Smooth muscle cell (in vitro differentiated cells): Measurements from ENCODE around the gene XRCC2. TPM values are rescaled to one million over a fixed set of nuclear protein-coding genes. Genes with fewer than 3 reads are reported as not detected.
"Not testable (repeated sequence)": the region's sequence is repeated elsewhere in the genome, so short reads cannot be mapped to it uniquely, and the experiment has no call there.

Source experiments
- DNase-seq: peaks from one replicate; lab custom pipeline; 2025; ENCODE audit not compliant: unreplicated experiment; lab: John Stamatoyannopoulos, UW
- H2AFZ ChIP-seq: fragments of 200-600 bp; sonication (generic); 2 replicates; pipeline ENCODE4 v1.6.0; 2016; ENCODE audit warnings: antibody characterized with exemption, low read depth, mild to moderate bottlenecking
- H3F3A ChIP-seq: fragments of 200-600 bp; sonication (generic); 2 replicates; pipeline ENCODE4 v1.6.0; 2017; ENCODE audit warnings: antibody characterized with exemption, low read depth
- H3K27ac ChIP-seq: fragments of 200-600 bp; sonication (generic); 2 replicates; pipeline ENCODE4 v1.5.1; 2016; ENCODE audit warnings: low read depth, mild to moderate bottlenecking
- H3K27me3 ChIP-seq: fragments of 200-600 bp; sonication (generic); 2 replicates; pipeline ENCODE4 v1.6.1; 2016; ENCODE audit warnings: low read depth, mild to moderate bottlenecking
- H3K36me3 ChIP-seq: fragments of 200-600 bp; sonication (generic); 2 replicates; pipeline ENCODE4 v1.5.1; 2016; ENCODE audit warnings: low read depth
- H3K4me1 ChIP-seq: fragments of 200-600 bp; sonication (generic); 2 replicates; pipeline ENCODE4 v1.5.1; 2016; ENCODE audit warnings: low read depth
- H3K4me2 ChIP-seq: fragments of 200-600 bp; sonication (generic); 2 replicates; pipeline ENCODE4 v1.6.0; 2016; ENCODE audit warnings: mild to moderate bottlenecking
- H3K4me3 ChIP-seq: fragments of 200-600 bp; sonication (generic); 2 replicates; pipeline ENCODE4 v1.5.1; 2016; ENCODE audit warnings: mild to moderate bottlenecking
- H3K79me2 ChIP-seq: fragments of 200-600 bp; sonication (generic); 2 replicates; pipeline ENCODE4 v1.6.0; 2016; ENCODE audit warnings: low read depth, mild to moderate bottlenecking
- H3K9ac ChIP-seq: fragments of 200-600 bp; sonication (generic); 2 replicates; pipeline ENCODE4 v1.6.0; 2016; ENCODE audit warnings: low read depth
- H3K9me3 ChIP-seq: fragments of 200-600 bp; sonication (generic); replicated peaks from 2 replicates; pipeline ENCODE4 v1.5.1; 2016; ENCODE audit warnings: low read depth
- H4K20me1 ChIP-seq: fragments of 200-600 bp; sonication (generic); 2 replicates; pipeline ENCODE4 v1.6.0; 2016; ENCODE audit warnings: low read depth
- CTCF ChIP-seq: fragments of 200-600 bp; sonication (generic); IDR thresholded peaks from 2 replicates; pipeline ENCODE4 v1.5.1; 2017; ENCODE audit warnings: borderline replicate concordance, mild to moderate bottlenecking, antibody characterized with exemption; ENCODE audit not compliant: insufficient read depth, poor library complexity, severe bottlenecking
- WGBS: methylation state at CpG from one replicate; pipeline ENCODE4 v1.1.7; 2016; ENCODE audit warnings: low lambda C conversion rate; 5-methylcytosine and 5-hydroxymethylcytosine counted together
- polyA plus RNA-seq: library from polyadenylated mRNA; unstranded; fragments of >200 nt; fragmentation: Nextera tagmentation; extraction: Ambion mirVana; gene quantifications from 2 replicates; pipeline ENCODE4 v1.2.1, GENCODE V29; 2016
- total RNA-seq: library from RNA; depleted of rRNA; stranded (reverse); fragments of >200 nt; gene quantifications from 2 replicates; pipeline ENCODE4 v1.2.3, GENCODE V29; 2014

XRCC2 gene
- total and polyA plus RNA-seq, 2 experiments from 2014 or later, result 0.72 to 1.8 TPM

GRCh38 chr7:152649220-152649619 is 26.7 kb downstream of the XRCC2 start:
- Histone ChIP-seq H3K4me1 (no peaks in the 10 kb centered on the region), H3K9ac (no peak overlapping the region), H3F3A (no peaks in the 10 kb centered on the region), H3K4me2 (no peak overlapping the region), H3K27me3 (no peaks in the 10 kb centered on the region), H3K4me3 (no peak overlapping the region), H3K27ac (no peak overlapping the region), H3K36me3 (no peaks in the 10 kb centered on the region), H4K20me1 (no peaks in the 10 kb centered on the region), H3K79me2 (no peaks in the 10 kb centered on the region), H2AFZ (no peak overlapping the region), H3K9me3 (no peaks in the 10 kb centered on the region)
- no peak for DNase-seq
- TF ChIP-seq CTCF, result no peak
- WGBS, result 100% methylated on average over 2 of the region's 2 CpGs

- no peak overlapping the region for H2AFZ ChIP-seq
- no peak for DNase-seq
- 100% methylated on average over 3 of the region's 3 CpGs for WGBS
- H3K4me3 ChIP-seq, result no peak overlapping the region
- H3K4me2 ChIP-seq, result no peak overlapping the region
- H3K9ac ChIP-seq, result no peak overlapping the region
- no peak for TF ChIP-seq CTCF
- H4K20me1 ChIP-seq, result no peaks in the 10 kb centered on the region
- H3K36me3 ChIP-seq, result no peaks in the 10 kb centered on the region
- H3K79me2 ChIP-seq, result no peaks in the 10 kb centered on the region
- H3K27ac ChIP-seq, result no peak overlapping the region
- no peaks in the 10 kb centered on the region for H3K4me1 ChIP-seq
- H3K27me3 ChIP-seq, result no peaks in the 10 kb centered on the region
- H3F3A ChIP-seq, result no peaks in the 10 kb centered on the region
- no peaks in the 10 kb centered on the region for H3K9me3 ChIP-seq
Measured at GRCh38 chr7:152647009-152647408, 28.9 kb downstream of the XRCC2 start.

GRCh38 chr7:152646579-152646978 is 29.4 kb downstream of the XRCC2 start:
- not testable (repeated sequence) for H3K9me3 ChIP-seq, H4K20me1 ChIP-seq, H3K79me2 ChIP-seq, H3F3A ChIP-seq, H3K9ac ChIP-seq, H3K4me1 ChIP-seq, H2AFZ ChIP-seq, H3K27me3 ChIP-seq, H3K4me2 ChIP-seq, H3K36me3 ChIP-seq, H3K4me3 ChIP-seq, DNase-seq, H3K27ac ChIP-seq
- over 99% methylated on average over 11 of the region's 11 CpGs for WGBS

- H3K79me2 ChIP-seq, result no peaks in the 10 kb centered on the region
- H2AFZ ChIP-seq, result no peak overlapping the region
- H3K4me3 ChIP-seq, result no peak overlapping the region
- no peak overlapping the region for H3K27ac ChIP-seq
- no peaks in the 10 kb centered on the region for H3K4me1 ChIP-seq
- H3K36me3 ChIP-seq, result no peaks in the 10 kb centered on the region
- WGBS, result 94% methylated on average over 9 of the region's 9 CpGs
- no peaks in the 10 kb centered on the region for H3F3A ChIP-seq
- H3K27me3 ChIP-seq, result no peaks in the 10 kb centered on the region
- no peak overlapping the region for H3K9ac ChIP-seq
- TF ChIP-seq CTCF, result no peak
- H3K9me3 ChIP-seq, result no peaks in the 10 kb centered on the region
- no peaks in the 10 kb centered on the region for H4K20me1 ChIP-seq
- H3K4me2 ChIP-seq, result no peak overlapping the region
- no peak for DNase-seq
Measured at GRCh38 chr7:152643979-152644559, 31.9 kb downstream of the XRCC2 start.
